AG08395 (cell line): Measurements from ENCODE around the gene MEPCE.
"Not testable (repeated sequence)": the region's sequence is repeated elsewhere in the genome, so short reads cannot be mapped to it uniquely, and the experiment has no call there.

Source experiments
- DNase-seq: peaks from one replicate; pipeline ENCODE4 v3.0.0; 2012; ENCODE audit warnings: mixed read lengths, low spot score

Gene MEPCE, protein sequence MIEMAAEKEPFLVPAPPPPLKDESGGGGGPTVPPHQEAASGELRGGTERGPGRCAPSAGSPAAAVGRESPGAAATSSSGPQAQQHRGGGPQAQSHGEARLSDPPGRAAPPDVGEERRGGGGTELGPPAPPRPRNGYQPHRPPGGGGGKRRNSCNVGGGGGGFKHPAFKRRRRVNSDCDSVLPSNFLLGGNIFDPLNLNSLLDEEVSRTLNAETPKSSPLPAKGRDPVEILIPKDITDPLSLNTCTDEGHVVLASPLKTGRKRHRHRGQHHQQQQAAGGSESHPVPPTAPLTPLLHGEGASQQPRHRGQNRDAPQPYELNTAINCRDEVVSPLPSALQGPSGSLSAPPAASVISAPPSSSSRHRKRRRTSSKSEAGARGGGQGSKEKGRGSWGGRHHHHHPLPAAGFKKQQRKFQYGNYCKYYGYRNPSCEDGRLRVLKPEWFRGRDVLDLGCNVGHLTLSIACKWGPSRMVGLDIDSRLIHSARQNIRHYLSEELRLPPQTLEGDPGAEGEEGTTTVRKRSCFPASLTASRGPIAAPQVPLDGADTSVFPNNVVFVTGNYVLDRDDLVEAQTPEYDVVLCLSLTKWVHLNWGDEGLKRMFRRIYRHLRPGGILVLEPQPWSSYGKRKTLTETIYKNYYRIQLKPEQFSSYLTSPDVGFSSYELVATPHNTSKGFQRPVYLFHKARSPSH

DNA sequence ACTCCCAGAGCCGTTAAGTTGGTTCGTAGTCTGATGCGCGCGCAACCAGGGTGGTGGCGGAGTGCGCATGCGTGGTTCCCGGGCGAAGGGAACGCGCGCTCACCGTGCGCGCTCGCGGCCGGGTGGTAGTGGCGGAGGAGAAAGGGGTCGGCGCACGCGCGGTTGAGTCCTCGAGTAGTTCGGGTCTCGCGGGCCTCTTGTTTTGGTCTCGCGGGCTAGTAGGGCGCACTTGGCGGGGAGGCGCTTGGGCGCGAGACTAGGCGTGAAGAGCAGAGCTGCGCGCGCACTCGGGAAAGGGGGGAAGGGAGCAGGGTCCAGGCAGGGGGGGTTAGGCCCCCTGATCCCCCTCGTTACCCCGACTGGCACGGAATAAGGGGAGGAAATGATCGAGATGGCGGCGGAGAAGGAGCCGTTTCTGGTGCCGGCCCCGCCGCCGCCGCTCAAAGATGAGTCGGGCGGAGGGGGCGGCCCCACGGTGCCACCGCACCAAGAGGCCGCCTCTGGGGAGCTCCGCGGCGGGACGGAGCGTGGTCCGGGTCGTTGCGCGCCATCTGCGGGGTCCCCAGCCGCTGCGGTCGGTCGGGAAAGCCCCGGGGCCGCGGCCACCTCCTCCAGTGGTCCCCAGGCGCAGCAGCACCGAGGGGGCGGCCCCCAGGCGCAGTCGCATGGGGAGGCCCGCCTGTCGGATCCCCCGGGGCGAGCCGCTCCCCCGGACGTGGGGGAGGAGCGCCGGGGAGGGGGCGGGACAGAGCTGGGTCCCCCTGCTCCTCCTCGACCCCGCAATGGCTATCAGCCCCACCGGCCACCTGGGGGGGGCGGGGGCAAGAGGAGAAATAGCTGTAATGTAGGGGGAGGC, at the start of gene MEPCE:
MEPCE (plus strand) TSS at position 195 of the 856 bp plus-strand sequence; CDS start at position 383, 188 bp downstream.
- peak; percentile 100 for DNase-seq

DNA sequence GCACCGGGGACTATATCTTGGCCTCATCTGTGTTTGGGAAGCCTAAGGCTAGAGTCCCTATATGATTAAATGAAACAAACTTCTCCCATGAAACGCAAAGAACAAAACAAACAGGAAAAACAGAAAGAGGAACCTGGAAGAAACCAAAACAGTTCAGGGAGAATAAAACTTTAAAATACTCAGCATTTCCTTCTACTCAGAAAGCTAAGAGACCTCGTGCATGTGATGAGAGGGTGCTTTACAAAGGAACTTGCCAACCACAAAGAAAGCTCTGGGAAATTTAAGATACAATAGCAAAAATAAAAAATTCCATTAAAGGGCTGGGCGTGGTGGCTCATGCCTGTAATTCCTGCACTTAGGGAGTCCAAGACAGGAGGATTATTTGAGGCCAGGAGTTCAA, 49.4 kb upstream of the MEPCE start:
- DNase-seq, result no peak

DNA sequence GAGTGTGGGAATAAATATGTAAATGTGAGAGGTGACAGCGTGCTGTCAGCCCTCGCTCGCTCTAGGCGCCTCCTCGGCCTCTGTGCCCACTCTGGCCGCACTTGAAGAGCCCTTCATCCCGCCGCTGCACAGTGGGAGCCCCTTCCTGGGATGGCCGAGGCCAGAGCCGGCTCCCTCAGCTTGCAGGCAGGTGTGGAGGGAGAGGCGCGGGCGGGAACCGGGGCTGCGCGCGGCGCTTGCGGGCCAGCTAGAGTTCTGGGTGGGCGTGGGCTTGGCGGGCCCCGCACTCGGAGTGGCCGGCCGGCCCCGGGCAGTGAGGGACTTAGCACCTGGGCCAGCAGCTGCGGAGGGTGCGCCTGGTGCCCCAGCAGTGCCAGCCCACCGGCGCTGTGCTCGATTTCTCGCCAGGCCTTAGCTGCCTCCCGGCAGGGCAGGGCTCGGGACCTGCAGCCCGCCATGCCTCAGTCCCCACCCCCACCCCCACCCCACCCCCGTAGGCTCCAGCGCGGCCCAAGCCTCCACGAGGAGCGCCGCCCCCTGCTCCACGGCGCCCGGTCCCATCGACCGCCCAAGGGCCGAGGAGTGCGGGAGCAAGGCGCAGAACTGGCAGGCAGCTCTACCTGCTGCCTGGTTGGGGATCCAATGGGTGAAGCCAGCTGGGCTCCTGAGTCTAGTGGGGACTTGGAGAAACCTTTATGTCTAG, 47.9 kb upstream of the MEPCE start:
- DNase-seq, result not testable (repeated sequence)

DNA sequence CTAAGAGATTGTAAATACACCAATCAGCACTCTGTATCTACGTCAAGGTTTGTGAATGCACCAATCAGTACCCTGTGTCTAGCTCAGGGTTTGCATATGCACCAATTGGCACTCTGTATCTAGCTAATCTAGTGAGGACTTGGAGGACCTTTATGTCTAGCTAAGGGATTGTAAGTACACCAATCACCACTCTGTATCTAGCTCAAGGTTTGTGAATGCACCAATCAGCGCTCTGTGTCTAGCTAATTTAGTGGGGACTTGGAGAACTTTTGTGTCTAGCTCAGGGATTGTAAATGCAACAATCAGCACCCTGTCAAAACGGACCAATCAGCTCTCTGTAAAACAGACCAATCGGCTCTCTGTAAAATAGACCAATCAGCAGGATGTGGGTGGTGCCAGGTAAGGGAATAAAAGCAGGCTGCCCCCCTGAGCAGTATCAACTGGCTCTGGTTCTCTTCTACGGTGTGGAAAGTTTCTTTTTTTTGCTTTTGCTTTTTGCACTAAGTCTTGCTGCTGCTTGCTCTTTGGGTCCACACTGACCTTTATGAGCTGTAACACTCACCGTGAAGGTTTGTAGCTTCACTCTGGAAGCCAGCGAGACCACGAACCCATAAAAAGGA, 47.3 kb upstream of the MEPCE start:
- not testable (repeated sequence) for DNase-seq

DNA sequence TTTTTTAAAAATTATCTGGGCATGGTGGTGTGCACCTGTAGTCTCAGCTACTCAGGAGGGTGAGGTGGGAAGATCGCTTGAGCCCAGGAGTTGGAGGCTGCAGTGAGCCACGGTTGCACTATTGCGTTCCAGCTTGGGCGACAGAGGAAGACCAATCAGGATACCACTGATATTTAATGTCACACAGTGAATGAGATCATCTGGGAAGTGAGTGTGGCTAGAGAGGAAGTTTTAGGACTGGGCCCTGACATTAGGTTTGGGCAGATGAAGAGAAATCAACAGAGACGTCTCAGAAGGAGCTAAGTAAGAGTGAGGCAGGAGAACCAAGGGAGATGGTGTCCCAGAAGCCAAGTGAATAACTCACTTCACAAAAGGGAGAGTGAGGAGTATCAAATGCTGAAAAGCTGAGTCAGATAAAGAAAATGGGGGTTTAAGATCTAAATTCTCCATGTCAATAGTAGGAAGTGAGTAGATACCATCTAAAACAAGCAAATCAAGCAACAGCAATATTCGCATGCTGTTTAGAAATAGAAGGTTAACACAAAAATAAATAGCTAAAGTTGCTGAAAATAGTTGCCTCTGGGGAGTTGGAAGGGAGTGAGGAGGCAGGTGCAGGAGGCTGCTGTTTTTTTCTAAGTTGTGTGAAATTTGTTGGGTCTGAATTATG, 44.9 kb upstream of the MEPCE start:
- no peak for DNase-seq

DNA sequence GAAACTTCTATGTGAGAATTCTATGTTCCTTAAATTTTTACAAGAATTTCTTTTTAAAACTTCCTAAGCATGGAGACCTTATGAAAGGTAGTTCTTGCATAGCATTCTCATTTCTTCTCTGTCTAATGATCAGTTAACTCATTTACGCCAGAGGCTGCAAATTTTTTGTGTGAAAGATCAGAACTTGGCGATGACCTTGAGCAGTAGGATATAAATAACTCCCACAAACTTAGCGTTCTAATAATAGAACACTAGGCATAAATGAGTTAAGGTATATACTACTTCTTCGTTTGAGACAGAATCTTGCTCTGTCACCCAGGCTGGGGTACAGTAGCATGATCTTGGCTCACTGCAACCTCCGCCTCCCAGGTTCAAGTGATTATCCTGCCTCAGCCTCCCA, 42.7 kb upstream of the MEPCE start:
- no peak for DNase-seq

DNA sequence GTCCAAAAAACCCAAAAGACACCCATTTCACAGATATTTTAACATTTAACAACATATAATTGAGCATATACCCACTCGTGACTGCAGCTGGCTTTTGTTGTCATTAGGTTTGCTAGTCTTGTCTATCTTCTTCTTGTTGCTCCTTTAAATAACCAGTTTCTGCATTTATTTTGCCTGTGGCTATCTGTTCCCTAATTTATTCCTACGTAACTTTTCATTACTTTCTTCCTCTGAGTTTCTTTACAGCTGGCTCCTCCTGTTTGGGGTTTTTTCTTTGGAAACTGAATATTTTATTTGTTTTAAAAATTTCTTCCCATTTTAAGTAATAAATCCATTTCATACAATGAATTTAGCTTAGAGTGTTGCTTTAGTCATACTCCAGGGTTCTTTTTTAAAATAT, 41.9 kb upstream of the MEPCE start:
- no peak for DNase-seq

DNA sequence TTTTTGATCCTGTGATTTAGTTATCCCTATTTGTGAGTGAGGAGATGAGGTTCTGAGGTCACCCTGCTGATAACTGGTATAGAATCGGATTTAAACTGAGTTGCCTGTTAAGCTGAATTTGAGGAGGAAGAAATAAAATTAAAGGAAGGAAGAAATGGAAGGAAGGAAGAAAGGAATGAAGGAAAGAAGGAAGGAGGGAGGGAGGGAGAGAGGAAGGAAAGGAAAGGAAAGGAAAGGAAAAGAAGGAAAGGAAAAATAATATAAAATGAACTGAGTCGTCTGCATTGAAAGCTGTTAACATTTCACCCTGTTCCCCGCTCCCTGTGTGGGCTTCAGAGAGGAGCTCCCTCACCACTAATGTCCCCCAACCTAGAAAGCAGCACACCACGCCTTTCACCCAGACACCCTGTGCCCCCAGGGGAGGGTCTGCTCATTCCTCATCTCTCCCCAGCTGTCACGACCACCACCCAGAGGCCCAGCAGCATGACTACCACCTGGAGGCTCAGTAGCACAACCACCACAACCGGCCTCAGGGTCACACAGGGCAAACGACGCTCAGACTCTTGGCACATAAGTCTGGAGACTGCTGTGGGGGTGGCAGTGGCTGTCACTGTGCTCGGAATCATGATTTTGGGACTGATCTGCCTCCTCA, 40.1 kb upstream of the MEPCE start:
- DNase-seq, result no peak

DNA sequence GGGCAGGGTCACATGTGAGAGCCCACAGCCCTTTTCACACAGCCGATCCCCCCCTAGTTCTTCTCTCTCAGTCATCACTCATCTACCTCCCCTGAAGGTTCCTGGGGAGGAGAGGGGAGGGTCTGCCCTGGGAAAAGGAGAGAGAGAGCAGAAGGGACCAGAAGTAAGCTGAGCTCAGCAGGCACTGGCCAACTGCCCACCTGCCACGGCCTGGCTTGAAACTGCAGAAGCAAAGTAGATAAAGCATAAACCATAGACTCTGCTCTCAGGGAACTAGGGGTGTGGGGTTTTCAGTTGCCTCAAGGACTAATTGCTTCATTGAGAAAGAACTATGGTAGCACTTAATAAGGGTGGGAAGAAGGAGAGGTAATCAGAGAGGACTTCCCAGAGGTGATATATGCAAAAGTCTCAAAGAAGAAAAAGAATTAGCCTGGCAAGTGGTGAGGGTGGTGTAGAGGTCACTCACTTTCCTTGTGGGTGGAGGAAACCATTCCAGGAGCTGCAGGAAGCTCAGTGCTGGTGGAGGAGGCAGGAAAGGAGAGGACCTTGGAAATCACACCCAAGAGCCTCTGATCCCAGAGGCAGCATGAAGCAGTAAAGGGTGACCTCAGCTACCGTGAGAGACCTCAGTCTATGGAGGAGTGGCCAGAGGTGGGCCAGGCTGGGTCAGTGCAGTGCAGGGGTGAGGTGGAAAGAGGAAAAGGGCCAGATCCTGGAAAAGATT, 39.2 kb upstream of the MEPCE start:
- DNase-seq, result no peak

DNA sequence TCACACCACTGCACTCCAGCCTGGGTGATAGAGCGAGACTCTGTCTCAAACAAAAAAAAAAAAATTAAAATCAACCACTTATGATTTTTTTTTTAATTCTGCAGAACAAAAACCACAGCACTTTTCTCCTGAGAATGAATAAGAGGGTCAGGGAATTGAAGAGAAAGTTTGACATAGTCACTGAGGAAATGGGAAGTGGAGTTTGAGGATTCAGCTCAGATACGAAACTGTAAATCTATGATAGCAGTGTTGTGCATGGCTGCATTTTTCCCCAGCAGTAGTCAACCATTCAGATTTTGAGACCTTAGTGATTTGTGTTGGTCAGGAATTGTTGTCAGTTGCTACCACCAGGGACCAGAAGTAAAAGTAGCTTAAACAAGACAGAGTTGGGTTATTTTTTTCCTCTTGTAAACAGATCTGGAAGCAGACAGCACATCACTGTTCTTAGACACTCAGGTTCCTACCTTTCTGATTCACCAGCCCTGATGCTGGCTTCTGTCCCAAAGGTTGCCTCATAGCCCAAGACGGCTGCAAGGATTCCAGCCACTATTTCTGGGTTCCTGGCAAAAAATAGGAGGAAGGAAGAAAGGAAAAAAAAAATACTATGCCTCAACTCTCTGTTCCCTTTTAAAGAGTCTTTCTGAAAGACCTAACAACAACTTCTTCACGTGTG, 36.3 kb upstream of the MEPCE start:
- no peak for DNase-seq

DNA sequence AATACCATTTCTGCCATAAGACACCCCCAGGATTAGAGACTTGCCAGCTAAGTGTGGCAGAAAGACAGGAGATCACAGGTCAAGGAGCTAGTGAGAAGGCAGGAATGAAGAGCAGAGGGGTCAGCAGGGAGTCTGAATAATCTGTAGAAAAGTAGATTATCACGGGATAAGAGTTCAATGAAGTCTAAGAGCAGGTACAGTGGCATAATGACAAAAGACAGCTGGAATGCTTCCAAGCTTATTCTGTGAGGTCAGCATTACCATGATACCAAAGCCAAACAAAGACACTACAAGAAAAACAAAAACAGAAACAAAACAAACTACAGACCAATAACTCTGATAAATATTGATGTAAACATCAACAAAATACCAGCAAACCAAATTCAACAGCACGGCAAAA, 35.6 kb upstream of the MEPCE start:
- no peak for DNase-seq

DNA sequence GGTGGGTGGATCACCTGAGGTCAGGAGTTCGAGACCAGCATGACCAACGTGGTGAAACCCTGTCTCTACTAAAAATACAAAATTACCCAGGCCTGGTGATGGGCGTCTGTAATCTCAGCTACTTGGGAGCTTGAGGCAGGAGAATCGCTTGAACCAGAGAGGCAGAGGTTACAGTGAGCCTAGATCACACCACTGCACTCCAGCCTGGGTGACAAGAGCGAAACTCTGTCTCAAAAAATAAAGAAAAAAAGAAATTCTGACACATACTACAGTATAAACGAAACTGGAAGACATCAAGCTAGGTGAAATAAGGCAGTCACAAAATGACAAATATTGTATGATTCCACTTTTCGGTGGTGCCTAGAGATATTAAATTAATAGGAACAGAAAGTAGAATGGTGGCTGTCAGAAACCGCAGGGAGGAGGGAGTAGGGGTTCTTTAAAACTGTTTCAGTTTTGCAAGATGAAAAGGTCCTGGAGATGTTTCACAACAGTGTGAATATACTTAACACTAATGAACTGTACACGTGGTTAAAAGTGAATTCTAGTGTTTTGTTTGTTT, 33.1 kb upstream of the MEPCE start:
- no peak for DNase-seq

DNA sequence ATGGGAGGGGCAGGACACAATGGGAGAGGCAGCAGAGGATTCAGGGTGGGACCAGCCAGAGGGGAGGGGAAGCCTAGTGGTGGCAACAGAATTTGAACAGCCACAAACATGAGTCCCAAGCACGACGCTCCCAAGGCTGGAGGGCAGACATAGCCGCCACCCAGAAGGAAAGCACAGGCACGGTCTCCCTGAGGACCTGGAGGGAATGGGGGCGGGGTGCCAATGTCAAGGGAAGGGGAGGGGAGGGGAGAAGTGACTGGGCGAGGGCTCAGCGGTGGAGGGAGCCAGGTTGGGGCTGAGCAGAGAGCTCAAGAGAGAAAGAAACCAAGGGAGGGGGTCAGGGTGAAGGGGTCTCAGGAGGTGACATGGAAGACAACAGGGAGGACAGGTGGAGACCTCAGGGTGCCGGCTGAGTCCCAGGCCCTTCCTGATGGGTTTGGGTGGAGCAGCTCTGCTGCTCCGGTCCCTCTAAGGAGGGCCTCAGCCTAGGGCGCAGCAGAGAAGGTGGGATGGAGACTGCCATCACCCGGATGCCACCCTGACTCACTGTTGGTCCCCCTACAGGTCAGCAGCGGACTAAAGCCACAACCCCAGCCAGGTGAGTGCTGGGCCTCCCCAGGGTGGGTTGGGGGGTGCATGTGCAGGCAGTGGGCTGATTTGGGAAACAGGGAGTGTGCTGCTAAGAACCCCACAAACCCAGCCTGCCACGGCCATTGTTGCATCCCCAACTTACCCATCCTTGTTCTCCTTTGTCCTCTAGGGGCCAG, 32.1 kb upstream of the MEPCE start:
- DNase-seq, result no peak

DNA sequence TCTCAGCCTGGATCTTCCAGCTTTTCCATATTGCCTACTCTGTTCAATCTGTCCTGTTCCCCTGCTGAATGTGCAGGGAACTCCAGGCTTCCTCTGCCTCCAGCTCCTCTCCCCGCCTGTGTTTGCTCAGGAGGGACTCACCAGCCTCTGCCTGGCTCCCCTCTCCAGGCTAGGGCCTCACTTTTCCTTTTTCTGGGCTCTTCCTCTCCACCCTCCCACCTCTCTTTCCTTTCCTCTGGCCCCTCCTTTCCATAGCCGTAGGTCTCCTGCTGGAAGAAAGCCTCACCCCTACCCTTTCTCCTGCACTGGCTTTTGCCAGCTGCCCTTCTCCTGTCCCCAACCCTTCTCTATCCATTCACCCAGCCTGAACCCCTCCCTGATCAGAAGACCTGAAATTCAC, 31.4 kb upstream of the MEPCE start:
- no peak for DNase-seq

DNA sequence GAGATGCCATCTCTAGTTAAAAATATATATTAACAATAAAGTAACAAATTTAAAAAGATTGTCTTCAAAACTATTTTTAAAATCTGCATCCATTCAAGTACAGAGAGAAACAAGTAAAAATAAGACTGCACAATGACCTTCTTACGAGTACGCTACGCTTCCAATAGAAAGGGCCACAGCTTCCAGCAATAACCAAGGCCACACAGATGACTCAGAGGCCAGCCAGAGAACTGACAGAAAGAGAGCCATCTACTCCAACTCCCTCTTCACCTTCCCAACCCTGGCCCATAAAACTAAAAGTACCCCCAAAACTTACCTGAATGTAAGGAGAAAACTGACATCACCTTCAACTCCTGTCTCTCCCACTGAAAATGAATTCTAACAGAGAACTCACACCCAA, 29.6 kb upstream of the MEPCE start:
- DNase-seq, result no peak

DNA sequence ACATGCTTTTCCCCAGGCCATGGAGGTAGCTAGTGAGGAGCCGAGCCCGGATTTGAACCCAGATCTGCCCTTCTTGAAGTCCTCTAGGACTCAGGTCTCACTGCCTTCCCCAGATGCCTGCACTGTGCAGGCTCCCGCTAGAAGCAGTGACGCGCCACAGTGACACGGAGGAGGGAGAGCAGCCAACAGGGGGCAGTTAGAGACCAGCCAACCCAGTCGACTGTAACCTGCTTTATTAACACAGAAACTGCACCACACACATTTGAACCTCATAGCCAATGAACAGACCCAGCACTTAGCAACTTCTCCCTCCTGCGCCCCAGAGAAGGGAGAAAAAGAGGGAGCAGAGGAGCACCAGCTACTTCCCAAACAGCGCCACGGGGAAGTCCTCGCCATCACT, 29.0 kb upstream of the MEPCE start:
- no peak for DNase-seq

DNA sequence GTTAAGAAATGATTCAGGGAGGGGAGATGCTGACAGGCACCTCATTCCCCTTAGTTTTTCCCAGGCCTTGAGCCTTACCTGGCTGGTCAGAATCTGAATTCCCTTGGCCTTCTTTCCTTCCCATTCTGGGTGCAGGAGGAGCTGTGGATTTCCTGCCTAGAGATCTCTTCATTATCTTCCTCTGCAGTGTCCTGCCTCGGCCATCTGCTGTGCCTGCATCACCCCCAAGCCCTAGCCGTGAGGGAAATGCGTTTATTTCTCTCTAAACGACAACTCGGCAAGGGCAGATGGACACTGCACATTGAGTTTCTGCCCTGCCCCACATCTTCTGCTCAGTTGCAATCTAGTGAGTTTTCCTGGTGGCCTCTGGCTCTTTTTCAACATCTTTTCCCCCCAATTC, 27.8 kb upstream of the MEPCE start:
- no peak for DNase-seq

DNA sequence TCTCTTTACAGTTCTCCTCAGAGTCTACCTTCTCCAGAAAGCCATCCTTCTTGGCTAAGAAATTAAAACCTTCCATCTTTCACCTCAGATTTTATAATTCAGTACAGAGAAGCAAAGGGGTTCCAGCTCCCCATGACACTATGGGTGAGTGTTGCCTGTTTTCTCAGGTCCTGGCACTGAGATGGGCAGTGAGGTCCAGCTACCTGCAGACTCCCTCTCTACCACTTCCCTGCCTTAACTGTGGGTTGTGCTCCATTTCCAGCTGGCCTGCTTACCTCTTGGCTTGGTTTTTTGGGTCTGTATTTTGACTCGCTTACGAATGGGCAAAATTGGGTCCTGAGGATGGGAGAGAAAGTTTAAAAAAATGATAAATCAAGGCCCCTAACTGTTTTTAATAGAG, 27.4 kb upstream of the MEPCE start:
- DNase-seq, result no peak
